ENCODE measurements around the gene GNL3.
"Not testable (repeated sequence)": the region's sequence is repeated elsewhere in the genome, so short reads cannot be mapped to it uniquely, and the experiment has no call there.

Gene GNL3

GRCh38 chr3:52721002-52721729 is 35.3 kb downstream of the GNL3 start:
- no peak for DNase-seq (ENCODE audit: low read depth in 2 of 2)

DNA sequence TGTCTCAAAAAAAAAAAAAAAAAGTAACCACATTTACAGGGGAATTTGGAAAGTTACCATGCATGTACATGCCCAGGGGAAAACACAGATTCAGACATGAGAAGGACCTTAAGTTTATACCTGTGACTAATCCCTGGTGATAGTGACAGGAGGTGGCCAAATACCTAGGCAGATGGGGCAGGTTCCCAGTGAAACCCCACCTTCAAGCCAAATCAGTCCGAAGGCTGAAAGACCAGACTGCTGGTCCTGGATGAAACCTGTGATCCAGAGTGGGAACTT is 35.8 kb downstream of the GNL3 start:
- no peak for DNase-seq (ENCODE audit: low read depth in 2 of 2)

DNA sequence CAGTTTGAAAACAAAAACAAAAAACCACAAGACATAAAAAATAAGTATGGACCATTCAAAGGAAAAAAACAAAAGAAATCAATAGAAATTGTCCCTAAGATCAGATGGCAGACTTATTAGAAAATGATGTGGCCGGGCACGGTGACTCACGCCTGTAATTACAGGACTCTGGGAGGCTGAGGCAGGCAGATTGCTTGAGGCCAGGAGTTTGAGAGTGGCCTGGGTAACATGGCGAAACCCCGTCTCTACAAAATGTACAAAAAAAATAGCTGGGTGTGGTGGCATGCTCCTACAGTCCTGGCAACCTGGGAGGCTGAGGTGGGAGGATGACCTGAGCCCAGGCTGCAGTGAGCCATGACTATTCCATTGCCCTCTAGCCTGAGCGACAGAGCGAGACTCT is 36.7 kb downstream of the GNL3 start:
- DNase-seq (ENCODE audit: low read depth in 2 of 2), result no peak

- no peak for DNase-seq (ENCODE audit: low read depth in 2 of 2)
These were observed 38.1 kb downstream of the GNL3 start for GRCh38 chr3:52723935-52724334.

DNA sequence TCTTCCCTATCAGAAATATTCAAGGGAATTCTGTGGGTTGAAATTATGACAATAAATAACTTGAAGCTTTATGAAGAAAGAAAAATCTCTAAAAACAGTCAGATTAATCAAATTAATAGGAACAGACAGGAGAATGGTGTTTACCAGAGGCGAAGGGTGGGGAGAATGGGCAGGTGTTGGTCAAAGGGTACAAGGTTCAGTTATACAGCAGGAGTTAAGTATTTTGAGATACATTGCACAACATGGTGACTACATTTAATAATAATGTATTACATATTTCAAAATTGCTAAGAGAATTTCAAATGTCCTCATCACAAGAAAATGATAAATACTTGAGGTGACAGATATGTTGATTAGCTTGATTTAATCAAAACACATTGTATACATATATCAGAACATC is 38.7 kb downstream of the GNL3 start:
- DNase-seq (ENCODE audit: low read depth in 2 of 2), result no peak

DNA sequence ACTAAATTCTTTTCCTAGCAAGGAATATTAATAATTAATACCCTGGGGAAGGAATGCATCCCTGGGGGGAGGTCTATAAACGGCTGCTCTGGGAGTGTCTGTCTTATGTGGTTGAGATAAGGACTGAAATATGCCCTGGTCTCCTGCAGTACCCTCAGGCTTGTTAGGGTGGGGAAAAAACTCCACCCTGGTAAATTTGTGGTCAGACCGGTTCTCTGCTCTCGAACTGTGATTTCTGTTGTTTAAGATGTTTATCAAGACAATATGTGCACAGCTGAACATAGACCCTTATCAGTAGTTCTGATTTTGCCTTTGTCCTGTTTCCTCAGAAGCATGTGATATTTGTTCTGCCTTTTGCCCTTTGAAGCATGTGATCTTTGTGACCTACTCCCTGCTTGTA is 42.9 kb downstream of the GNL3 start:
- not testable (repeated sequence) for DNase-seq (ENCODE audit: low read depth in 2 of 2)

DNA sequence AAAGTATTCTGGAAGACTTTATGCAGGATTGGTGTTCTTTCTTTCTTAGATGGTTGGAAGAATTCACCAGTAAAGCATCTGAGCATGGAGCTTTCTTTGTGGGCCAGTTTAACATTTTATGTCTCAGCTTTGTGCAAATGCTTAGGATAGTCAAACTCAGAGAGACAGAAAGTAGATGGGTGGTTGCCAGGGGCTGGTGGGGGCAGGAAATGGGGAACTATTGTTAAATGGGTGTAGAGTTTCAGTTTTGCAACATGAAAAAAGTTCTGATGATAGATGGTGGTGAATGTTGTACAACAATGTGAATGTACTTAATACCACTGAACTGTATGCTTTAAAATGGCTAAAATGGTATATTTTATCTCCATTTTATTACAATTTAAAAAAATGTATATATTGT is 44.8 kb downstream of the GNL3 start:
- DNase-seq (ENCODE audit: low read depth in 2 of 2), result no peak

DNA sequence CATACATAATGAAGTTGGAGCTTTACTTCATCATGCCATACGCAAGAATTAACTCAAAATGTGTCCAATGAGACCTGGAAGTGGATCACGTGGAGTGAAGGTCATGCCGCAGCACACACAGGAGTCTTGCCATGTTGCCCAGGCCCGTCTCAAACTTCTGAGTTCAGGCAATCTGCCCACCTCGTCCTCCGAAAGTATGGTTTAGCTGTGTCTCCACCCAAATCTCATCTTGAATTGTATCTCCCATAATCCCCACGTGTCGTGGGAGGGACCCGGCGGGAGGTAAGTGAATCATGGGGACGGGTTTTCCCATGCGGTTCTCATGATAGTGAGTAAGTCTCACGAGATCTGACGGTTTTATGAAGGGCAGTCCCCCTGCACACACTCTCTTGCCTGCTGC is 45.8 kb downstream of the GNL3 start:
- DNase-seq (ENCODE audit: low read depth in 2 of 2), result no peak

- no peak for DNase-seq (ENCODE audit: low read depth in 2 of 2)
These were observed 47.5 kb downstream of the GNL3 start for GRCh38 chr3:52733256-52733891.

DNA sequence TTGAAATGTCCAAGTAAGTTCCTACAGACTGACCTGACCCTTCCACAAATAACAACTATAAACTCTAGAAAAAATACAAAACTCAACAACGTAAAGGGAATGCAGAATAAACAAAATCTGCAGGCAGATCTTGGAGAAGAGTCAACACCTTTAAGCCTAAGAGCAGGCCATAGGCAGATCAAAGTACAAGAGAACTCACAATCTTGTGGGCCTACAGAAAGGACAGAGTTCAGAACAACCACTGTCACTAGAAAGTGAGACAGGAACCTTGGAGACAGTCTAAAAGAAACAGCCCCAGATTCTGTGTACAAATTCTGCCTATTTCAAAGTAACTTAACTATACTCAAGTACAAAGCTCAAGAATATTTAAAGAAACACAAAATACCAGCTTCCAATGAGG is 53.9 kb downstream of the GNL3 start:
- DNase-seq (ENCODE audit: low read depth in 2 of 2), result no peak

DNA sequence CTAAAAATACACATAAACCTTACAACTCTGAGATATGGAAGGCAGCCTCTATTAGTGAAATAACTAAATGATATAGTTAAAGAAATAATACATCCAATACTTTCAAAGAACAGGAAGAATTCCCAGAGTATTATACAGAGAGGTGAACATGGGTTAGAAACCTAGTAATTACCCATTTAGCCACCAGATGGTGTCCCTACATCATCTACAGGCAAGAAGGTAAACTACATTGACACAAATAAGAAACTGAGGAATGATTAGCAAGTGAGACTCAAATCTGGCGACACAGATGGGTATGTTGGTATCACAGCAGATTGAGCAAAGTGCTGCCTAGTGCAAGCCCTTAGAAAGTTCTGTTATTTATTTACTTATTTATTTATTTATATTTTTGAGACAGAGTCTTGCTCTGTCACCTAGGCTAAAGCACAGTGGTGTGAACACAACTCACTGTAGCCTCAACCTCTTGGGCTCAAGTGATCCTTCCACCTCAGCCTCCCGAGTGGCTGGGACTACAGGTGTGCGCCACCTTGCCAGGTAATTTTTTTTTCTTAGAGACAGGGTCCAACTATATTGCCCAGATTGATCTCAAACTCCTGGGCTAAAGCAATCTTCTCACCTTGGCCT is 56.7 kb downstream of the GNL3 start:
- no peak for DNase-seq (ENCODE audit: low read depth in 2 of 2)

- no peak for DNase-seq (ENCODE audit: low read depth in 2 of 2)
These were observed 57.3 kb downstream of the GNL3 start for GRCh38 chr3:52743152-52743551.

DNA sequence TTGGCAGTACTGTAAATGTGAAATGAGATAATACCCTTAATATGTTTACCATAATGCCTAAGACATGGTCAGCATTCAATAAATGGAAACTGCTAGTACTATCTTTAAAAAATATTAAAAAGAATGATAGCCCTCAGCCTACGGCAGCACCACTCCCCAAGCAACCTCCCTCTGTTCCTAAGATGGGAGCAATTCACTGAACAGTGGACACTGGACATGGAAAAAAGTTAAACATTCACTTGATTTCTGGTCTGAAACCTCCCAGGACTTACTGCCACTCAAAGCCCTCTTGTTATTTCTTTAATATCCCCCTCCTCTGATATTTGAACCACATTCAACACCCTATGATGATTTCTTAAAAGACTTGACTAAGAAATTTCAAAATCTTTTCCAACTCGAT is 57.9 kb downstream of the GNL3 start:
- DNase-seq (ENCODE audit: low read depth in 2 of 2), result no peak
